H1 (cell line): Measurements from ENCODE around the gene IL1RAPL1. TPM values are rescaled to one million over a fixed set of nuclear protein-coding genes. Genes with fewer than 3 reads are reported as not detected.

ENCODE experiments used
- CHD7 ChIP-seq: fragments of 300-600 bp; sonication (generic); IDR thresholded peaks from 2 replicates; pipeline ENCODE4 v1.7.1; 2012; ENCODE audit warnings: low read length, moderate library complexity, mild to moderate bottlenecking, inconsistent platforms; ENCODE audit not compliant: insufficient replicate concordance
- polyA plus RNA-seq, 7 experiments: library from polyadenylated mRNA; depleted of rRNA in 3 of 7; stranded (reverse) in 5 of 7; unstranded in 2 of 7; fragments of >200 nt in 5 of 7; fragments of 200-250 nt in 2 of 7; gene quantifications; 1 replicate in 5 of 7; 2 replicates in 1 of 7; 4 replicates in 1 of 7; pipeline versions ENCODE4 v1.2.1 to v1.2.3, GENCODE V29; 2011 to 2013; ENCODE audit warnings: missing spikeins in 2 of 7, mixed read lengths in 2 of 7
- total RNA-seq: library from RNA; stranded (reverse); fragmentation: NEBNext Ultra II Directional; extraction: Animal tissue kit (Norgen Biotek cat#: 25700); gene quantifications from 2 replicates; pipeline ENCODE4 v1.2.1, GENCODE V29; 2021

Gene IL1RAPL1
- total and polyA plus RNA-seq, 2 of the 8 experiments (the other 6 are each of a cell fraction or from before 2014, with no cell fraction given): 0.11 to 0.35 TPM

- no peak for TF ChIP-seq CHD7
These were observed 834.8 kb downstream of the IL1RAPL1 start (continued) for GRCh38 chrX:29422034-29422433.
